Thoracic aorta (tissue), 2 donors: Measurements from ENCODE around the gene MAFB. TPM values are rescaled to one million over a fixed set of nuclear protein-coding genes. Genes with fewer than 3 reads are reported as not detected.

ENCODE experiments used
- ATAC-seq: fragments of 150-250 bp; one replicate; pipeline ENCODE4 v1.8.0; 2017; ENCODE audit warnings: low read depth; ENCODE audit not compliant: insufficient number of reproducible peaks, low FRiP score
- DNase-seq: peaks from one replicate; pipeline ENCODE4 v3.0.0-alpha.2; 2020; ENCODE audit warnings: low spot score
- H3K27ac ChIP-seq, 2 donors: fragments of 200-600 bp; sonication (generic); 1 replicate in 1 of 2; 2 replicates in 1 of 2; pipeline ENCODE4 v1.5.1; 2016; ENCODE audit warnings: mild to moderate bottlenecking in 2 of 2, moderate library complexity in 2 of 2
- H3K27me3 ChIP-seq: fragments of 200-600 bp; sonication (generic); replicated peaks from 2 replicates; pipeline ENCODE4 v1.6.0; 2016; ENCODE audit warnings: mild to moderate bottlenecking; ENCODE audit not compliant: insufficient read depth
- H3K36me3 ChIP-seq: fragments of 200-600 bp; sonication (generic); one replicate; pipeline ENCODE4 v1.5.1; 2016
- H3K4me1 ChIP-seq, 2 donors: fragments of 200-600 bp; sonication (generic); 1 replicate in 1 of 2; 2 replicates in 1 of 2; pipeline versions ENCODE4 v1.5.1 to v1.6.0; 2016; ENCODE audit warnings: low read depth in 2 of 2, mild to moderate bottlenecking in 1 of 2; ENCODE audit not compliant: control insufficient read depth in 1 of 2
- H3K4me3 ChIP-seq: fragments of 200-600 bp; sonication (generic); 2 replicates; pipeline ENCODE4 v1.5.1; 2016; ENCODE audit warnings: mild to moderate bottlenecking
- H3K9me3 ChIP-seq: fragments of 200-600 bp; sonication (generic); 2 replicates; pipeline ENCODE4 v1.5.1; 2016
- CTCF ChIP-seq: fragments of 200-600 bp; sonication (generic); IDR thresholded peaks from one replicate; pipeline ENCODE4 v1.5.1; 2019; ENCODE audit warnings: antibody characterized with exemption
- total RNA-seq, 2 donors: library from RNA; depleted of rRNA; stranded (reverse); fragments of >200 nt; gene quantifications; one replicate each; pipeline versions ENCODE4 v1.1.0 to v1.2.3, GENCODE V29; 2016

Gene MAFB
- total RNA-seq, 2 donors from 2014 or later = 75.0 to 82.9 TPM

GRCh38 chr20:40703975-40704530, 15.0 kb upstream of the MAFB start:
- no peak for DNase-seq
- H3K36me3 ChIP-seq = no peaks in the 10 kb centered on the region
- ATAC-seq = no peak

GRCh38 chr20:40702504-40702903, 13.5 kb upstream of the MAFB start:
- Histone ChIP-seq H3K36me3 (no peaks in the 10 kb centered on the region), H3K4me3 (no peak overlapping the region), H3K9me3 (no peaks in the 10 kb centered on the region), H3K27ac (no peak overlapping the region), H3K27me3 (no peaks in the 10 kb centered on the region), H3K4me1 (peaks cover 0 to under 1% of the 10 kb centered on the region in 2 donors)
- no peak for ATAC-seq
- no peak for DNase-seq
- TF ChIP-seq CTCF = no peak

More at GRCh38 chr20:40703975-40704530, 15.0 kb upstream of the MAFB start:
- Histone ChIP-seq H3K4me1 (no peaks in the 10 kb centered on the region), H3K4me3 (no peak overlapping the region), H3K9me3 (no peaks in the 10 kb centered on the region), H3K27me3 (no peaks in the 10 kb centered on the region), H3K27ac (no peak overlapping the region)
- TF ChIP-seq CTCF = no peak

GRCh38 chr20:40698744-40699143, 9.7 kb upstream of the MAFB start:
- Histone ChIP-seq H3K4me1 (peaks cover 0 to 5% of the 10 kb centered on the region in 2 donors), H3K27me3 (no peaks in the 10 kb centered on the region), H3K36me3 (no peaks in the 10 kb centered on the region), H3K4me3 (no peak overlapping the region), H3K9me3 (no peaks in the 10 kb centered on the region), H3K27ac (no peak overlapping the region)
- no peak for TF ChIP-seq CTCF
- DNase-seq (no peak), ATAC-seq (no peak)

- no peaks in the 10 kb centered on the region for H3K36me3 ChIP-seq
- H3K4me3 ChIP-seq = no peak overlapping the region
- H3K27me3 ChIP-seq = no peaks in the 10 kb centered on the region
- H3K4me1 ChIP-seq = peaks cover 0 to 5% of the 10 kb centered on the region in 2 donors
- no peak overlapping the region for H3K27ac ChIP-seq
- TF ChIP-seq CTCF = no peak
- DNase-seq (no peak), ATAC-seq (no peak)
- no peaks in the 10 kb centered on the region for H3K9me3 ChIP-seq
These were observed 9.2 kb upstream of the MAFB start for GRCh38 chr20:40698281-40698680.

- TF ChIP-seq CTCF = no peak
- DNase-seq = no peak
- no peaks in the 10 kb centered on the region for H3K9me3 ChIP-seq
- peaks cover 0 to 5% of the 10 kb centered on the region in 2 donors for H3K4me1 ChIP-seq
- ATAC-seq = no peak
- H3K4me3 ChIP-seq = no peak overlapping the region
- no peaks in the 10 kb centered on the region for H3K36me3 ChIP-seq
- H3K27me3 ChIP-seq = no peaks in the 10 kb centered on the region
- no peak overlapping the region for H3K27ac ChIP-seq
These were observed 8.5 kb upstream of the MAFB start for GRCh38 chr20:40697541-40697940.
